Naive thymus-derived CD8-positive, alpha-beta T cell (primary cell): Measurements from ENCODE around the gene ICE2. TPM values are rescaled to one million over a fixed set of nuclear protein-coding genes. Genes with fewer than 3 reads are reported as not detected.

Experiments used
- ATAC-seq, 2 donors: fragments of 150-1000 bp; cut with Tn5 transposase in 1 of 2; sonication (Bioruptor Pico), chemical (Tn5 transposase) in 1 of 2; 1 replicate in 1 of 2; 2 replicates in 1 of 2; pipeline ENCODE4 v1.10.0; 2021; ENCODE audit warnings: mild to moderate bottlenecking in 2 of 2, moderate library complexity in 2 of 2
- POLR2A ChIA-PET: fragments of 350-600 bp; sonication (Branson Sonifier 250); formaldehyde crosslinking; loops from one replicate; lab custom pipeline; 2021; ENCODE audit warnings: antibody characterized with exemption; lab: Charles Lee
- DNase-seq, 10 donors: peaks; one replicate each; pipeline versions ENCODE4 v3.0.0 to v3.0.0-alpha.2; 2020 to 2022
- H3K27ac Mint-ChIP-seq, 10 donors: one replicate each; pipeline ENCODE4 v1.8.0; 2020 to 2022; ENCODE audit warnings: mild to moderate bottlenecking in 10 of 10, mixed read lengths in 10 of 10, moderate library complexity in 4 of 10, inconsistent platforms in 1 of 10
- H3K27me3 Mint-ChIP-seq, 5 donors: one replicate each; pipeline ENCODE4 v1.8.0; 2021 to 2022; ENCODE audit warnings: mixed read lengths in 5 of 5
- H3K36me3 Mint-ChIP-seq, 3 donors: one replicate each; pipeline ENCODE4 v1.8.0; 2020 to 2022; ENCODE audit warnings: mixed read lengths in 3 of 3, mild to moderate bottlenecking in 2 of 3, inconsistent platforms in 1 of 3
- H3K4me1 Mint-ChIP-seq, 4 donors: one replicate each; pipeline ENCODE4 v1.8.0; 2021 to 2022; ENCODE audit warnings: mixed read lengths in 4 of 4
- H3K4me3 Mint-ChIP-seq, 10 donors: one replicate each; pipeline ENCODE4 v1.8.0; 2020 to 2022; ENCODE audit warnings: mild to moderate bottlenecking in 10 of 10, mixed read lengths in 10 of 10, moderate library complexity in 6 of 10, inconsistent platforms in 1 of 10
- H3K9me3 Mint-ChIP-seq, 9 donors: one replicate each; pipeline ENCODE4 v1.8.0; 2020 to 2022; ENCODE audit warnings: mixed read lengths in 9 of 9, mild to moderate bottlenecking in 3 of 9, inconsistent platforms in 1 of 9, moderate library complexity in 1 of 9
- polyA plus RNA-seq, 3 donors: library from polyadenylated mRNA; unstranded; fragments of 300-500 nt; fragmentation: Illumina TruSeq; gene quantifications; one replicate each; pipeline ENCODE4 v1.2.3, GENCODE V29; 2021
- total RNA-seq, 8 experiments: library from RNA in 2 of 8; stranded (reverse) in 2 of 8; gene quantifications; one replicate each; pipeline ENCODE4 v1.2.3 and lab custom pipeline; 2021 to 2026

ICE2 gene
- total and polyA plus RNA-seq, 5 experiments from 2014 or later = 64.2 to 71.4 (median 69.2) TPM

- Mint-ChIP-seq H3K27ac (no peak overlapping the region), H3K36me3 (peaks cover 0 to 70% (median 6%) of the 10 kb centered on the region in 3 donors), H3K4me3 (no peak overlapping the region), H3K4me1 (peaks cover 4 to 6% (median 5%) of the 10 kb centered on the region in 4 donors), H3K9me3 (no peaks in the 10 kb centered on the region), H3K27me3 (no peaks in the 10 kb centered on the region)
- ATAC-seq = no peak
- DNase-seq = no peak
- POLR2A ChIA-PET = no interaction called here
Observed at GRCh38 chr15:60438646-60439045, 40.3 kb downstream of the ICE2 start.

- POLR2A ChIA-PET = no interaction called here
- Mint-ChIP-seq H3K27me3 (no peaks in the 10 kb centered on the region), H3K27ac (no peak overlapping the region), H3K4me3 (no peak overlapping the region), H3K36me3 (peaks cover 4 to 71% (median 16%) of the 10 kb centered on the region in 3 donors), H3K9me3 (no peaks in the 10 kb centered on the region), H3K4me1 (peaks cover 0 to 3% (median 0%) of the 10 kb centered on the region in 4 donors)
- ATAC-seq = no peak
- DNase-seq = no peak
Observed at GRCh38 chr15:60428935-60429334, 50.0 kb downstream of the ICE2 start.

GRCh38 chr15:60426870-60427508 is 52.0 kb downstream of the ICE2 start:
- no peak overlapping the region for H3K4me3 Mint-ChIP-seq
- H3K36me3 Mint-ChIP-seq = peaks cover 4 to 76% (median 19%) of the 10 kb centered on the region in 3 donors
- DNase-seq (no peak), ATAC-seq (no peak)
- H3K9me3 Mint-ChIP-seq = no peaks in the 10 kb centered on the region
- no peaks in the 10 kb centered on the region for H3K27me3 Mint-ChIP-seq
- peaks cover 0 to 3% (median 0%) of the 10 kb centered on the region in 4 donors for H3K4me1 Mint-ChIP-seq
- POLR2A ChIA-PET = no interaction called here
- no peak overlapping the region for H3K27ac Mint-ChIP-seq

GRCh38 chr15:60425461-60425860 is 53.5 kb downstream of the ICE2 start:
- no peak for ATAC-seq
- POLR2A ChIA-PET = no interaction called here
- no peak overlapping the region for H3K4me3 Mint-ChIP-seq
- peaks cover 4 to 65% (median 13%) of the 10 kb centered on the region in 3 donors for H3K36me3 Mint-ChIP-seq
- H3K4me1 Mint-ChIP-seq = peaks cover 0 to 3% (median 0%) of the 10 kb centered on the region in 4 donors
- H3K27me3 Mint-ChIP-seq = no peaks in the 10 kb centered on the region
- H3K27ac Mint-ChIP-seq = peak overlapping the region in 2 of 10 donors; percentile 18 to 31
- no peak for DNase-seq
- no peaks in the 10 kb centered on the region for H3K9me3 Mint-ChIP-seq

GRCh38 chr15:60424006-60424405 is 54.9 kb downstream of the ICE2 start:
- Mint-ChIP-seq H3K4me3 (no peak overlapping the region), H3K27ac (peak overlapping the region in 7 of 10 donors; percentile 3 to 93 (median 26)), H3K9me3 (no peaks in the 10 kb centered on the region), H3K4me1 (peaks cover 0 to 4% (median 0%) of the 10 kb centered on the region in 4 donors), H3K27me3 (no peaks in the 10 kb centered on the region), H3K36me3 (peaks cover 0 to 67% (median 11%) of the 10 kb centered on the region in 3 donors)
- DNase-seq (no peak), ATAC-seq (no peak)
- POLR2A ChIA-PET = no interaction called here

- Mint-ChIP-seq H3K36me3 (peaks cover 0 to 65% (median 11%) of the 10 kb centered on the region in 3 donors), H3K27ac (peak overlapping the region in 3 of 10 donors; percentile 18 to 93 (median 26)), H3K4me3 (no peak overlapping the region), H3K4me1 (peaks cover 0 to 4% (median 0%) of the 10 kb centered on the region in 4 donors), H3K27me3 (no peaks in the 10 kb centered on the region), H3K9me3 (no peaks in the 10 kb centered on the region)
- ATAC-seq (no peak), DNase-seq (no peak)
- POLR2A ChIA-PET = no interaction called here
Observed at GRCh38 chr15:60423537-60423936, 55.4 kb downstream of the ICE2 start.

- Mint-ChIP-seq H3K4me3 (no peak overlapping the region), H3K27ac (no peak overlapping the region), H3K9me3 (no peaks in the 10 kb centered on the region), H3K36me3 (peaks cover 0 to 49% (median 9%) of the 10 kb centered on the region in 3 donors), H3K27me3 (no peaks in the 10 kb centered on the region), H3K4me1 (peaks cover 0 to 4% (median 0%) of the 10 kb centered on the region in 4 donors)
- no peak for DNase-seq
- POLR2A ChIA-PET = interaction anchor here (0.7 kb wide), 1 partner anchor 773 kb away, joined by 3 read pairs; no protein-coding TSS in a partner anchor
- no peak for ATAC-seq
Observed at GRCh38 chr15:60421544-60421943, 57.4 kb downstream of the ICE2 start.

GRCh38 chr15:60420203-60420716 is 58.7 kb downstream of the ICE2 start:
- H3K4me3 Mint-ChIP-seq = no peak overlapping the region
- H3K27me3 Mint-ChIP-seq = no peaks in the 10 kb centered on the region
- peak overlapping the region in 2 of 10 donors; percentile 13 to 29 for H3K27ac Mint-ChIP-seq
- POLR2A ChIA-PET = interaction anchor here (0.6 to 0.7 kb wide), 2 partner anchors 22 to 76 kb away, joined by 3 to 4 read pairs; no protein-coding TSS in a partner anchor
- peaks cover 0 to 4% (median 0%) of the 10 kb centered on the region in 4 donors for H3K4me1 Mint-ChIP-seq
- no peak for ATAC-seq
- H3K9me3 Mint-ChIP-seq = no peaks in the 10 kb centered on the region
- no peak for DNase-seq
- peaks cover 0 to 41% (median 9%) of the 10 kb centered on the region in 3 donors for H3K36me3 Mint-ChIP-seq

- Mint-ChIP-seq H3K9me3 (no peaks in the 10 kb centered on the region), H3K4me1 (peaks cover 0 to 4% (median 0%) of the 10 kb centered on the region in 4 donors), H3K27ac (no peak overlapping the region), H3K36me3 (peaks cover 0 to 37% (median 9%) of the 10 kb centered on the region in 3 donors), H3K27me3 (no peaks in the 10 kb centered on the region), H3K4me3 (no peak overlapping the region)
- POLR2A ChIA-PET = interaction anchor here (0.6 to 0.7 kb wide), 2 partner anchors 21 to 77 kb away, joined by 3 to 4 read pairs; no protein-coding TSS in a partner anchor
- ATAC-seq (no peak), DNase-seq (no peak)
Observed at GRCh38 chr15:60419753-60420152, 59.2 kb downstream of the ICE2 start.

GRCh38 chr15:60418096-60418495 is 60.8 kb downstream of the ICE2 start:
- POLR2A ChIA-PET = no interaction called here
- ATAC-seq = no peak
- Mint-ChIP-seq H3K9me3 (peaks cover 0 to 1% (median 0%) of the 10 kb centered on the region in 9 donors), H3K27ac (peak overlapping the region in 1 of 10 donors; percentile 9), H3K4me3 (no peak overlapping the region), H3K27me3 (no peaks in the 10 kb centered on the region), H3K36me3 (peaks cover 0 to 22% (median 2%) of the 10 kb centered on the region in 3 donors), H3K4me1 (peaks cover 0 to 4% (median 0%) of the 10 kb centered on the region in 4 donors)
- DNase-seq = no peak

- ATAC-seq = no peak
- Mint-ChIP-seq H3K27me3 (no peaks in the 10 kb centered on the region), H3K27ac (peak overlapping the region in 1 of 10 donors; percentile 29), H3K9me3 (peaks cover 0 to 1% (median 0%) of the 10 kb centered on the region in 9 donors), H3K4me3 (no peak overlapping the region), H3K36me3 (peaks cover 0 to 14% (median 2%) of the 10 kb centered on the region in 3 donors), H3K4me1 (peaks cover 0 to 4% (median 0%) of the 10 kb centered on the region in 4 donors)
- no peak for DNase-seq
- POLR2A ChIA-PET = interaction anchor here (0.5 kb wide), 1 partner anchor 15 kb away, joined by 3 read pairs; no protein-coding TSS in a partner anchor
Observed at GRCh38 chr15:60417112-60417511, 61.8 kb downstream of the ICE2 start.

- Mint-ChIP-seq H3K4me1 (peaks cover 0 to 4% (median 0%) of the 10 kb centered on the region in 4 donors), H3K27me3 (no peaks in the 10 kb centered on the region), H3K27ac (peak overlapping the region in 1 of 10 donors; percentile 29), H3K9me3 (peaks cover 0 to 1% (median 0%) of the 10 kb centered on the region in 9 donors), H3K4me3 (no peak overlapping the region), H3K36me3 (peaks cover 0 to 12% (median 2%) of the 10 kb centered on the region in 3 donors)
- ATAC-seq (no peak), DNase-seq (no peak)
- POLR2A ChIA-PET = no interaction called here
Observed at GRCh38 chr15:60416484-60416883, 62.5 kb downstream of the ICE2 start.
